ENCODE data around the gene CHST1.

Gene CHST1

DNA sequence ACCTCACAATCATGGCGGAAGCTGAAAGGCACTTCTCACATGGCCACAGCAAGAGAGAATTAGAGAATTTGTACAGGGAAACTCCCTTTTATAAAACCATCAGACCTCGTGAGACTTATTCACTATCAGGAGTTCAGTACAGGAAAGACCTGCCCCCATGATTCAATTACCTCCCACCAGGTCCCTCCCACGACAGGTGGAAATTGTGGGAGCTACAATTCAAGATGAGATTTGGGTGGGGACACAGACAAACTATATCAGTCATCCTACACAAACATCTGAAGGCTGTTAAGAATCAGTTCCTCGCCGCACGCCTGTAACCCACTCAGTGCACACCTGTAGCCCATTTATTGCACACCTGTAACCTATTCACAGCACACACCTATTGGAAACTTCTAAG, 39.8 kb downstream of the CHST1 start:
- DNase-seq (ENCODE audit: low read depth, low spot score), result no peak
- no peak for TF ChIP-seq CTCF (IDR thresholded peaks at IDR 0.05; ENCODE audit: low read depth, low read length)
- in situ Hi-C loops (cut with HindIII; ENCODE audit: low sequenced_read_pairs), result no loop called here
- H3K4me3 ChIP-seq (ENCODE audit: low read depth, low read length), result no peak overlapping the region

GRCh38 chr11:45624095-45624494, 41.3 kb downstream of the CHST1 start:
- no peak overlapping the region for H3K4me3 ChIP-seq (ENCODE audit: low read depth, low read length)
- in situ Hi-C loops (cut with HindIII; ENCODE audit: low sequenced_read_pairs), result no loop called here
- TF ChIP-seq CTCF (IDR thresholded peaks at IDR 0.05; ENCODE audit: low read depth, low read length), result no peak
- DNase-seq (ENCODE audit: low read depth, low spot score), result no peak

GRCh38 chr11:45622861-45623260, 42.6 kb downstream of the CHST1 start:
- in situ Hi-C loops (cut with HindIII; ENCODE audit: low sequenced_read_pairs), result no loop called here
- no peak for TF ChIP-seq CTCF (IDR thresholded peaks at IDR 0.05; ENCODE audit: low read depth, low read length)
- no peak for DNase-seq (ENCODE audit: low read depth, low spot score)

DNA sequence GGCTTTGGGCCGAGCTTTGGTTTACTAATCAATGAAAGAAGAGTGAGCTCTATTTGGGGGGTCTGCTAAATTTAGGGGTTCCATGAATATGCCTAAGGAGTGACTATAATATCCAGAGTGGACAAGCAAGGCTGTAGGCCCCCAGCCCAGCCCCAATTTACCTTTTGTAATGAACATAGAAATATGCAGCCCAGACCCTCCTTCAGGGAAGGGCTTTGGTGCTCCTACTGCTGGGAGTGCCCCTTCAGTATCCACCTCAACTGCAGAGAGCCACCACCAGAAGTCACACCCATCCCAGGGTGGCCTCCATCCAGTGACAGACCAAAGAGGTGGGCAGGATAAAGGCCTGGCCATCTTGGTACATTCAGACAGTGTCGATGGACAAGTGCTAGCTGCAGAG, 43.1 kb downstream of the CHST1 start:
- H3K4me3 ChIP-seq (ENCODE audit: low read depth, low read length), result no peak overlapping the region
- no peak for TF ChIP-seq CTCF (IDR thresholded peaks at IDR 0.05; ENCODE audit: low read depth, low read length)
- no peak for DNase-seq (ENCODE audit: low read depth, low spot score)
- in situ Hi-C loops (cut with HindIII; ENCODE audit: low sequenced_read_pairs), result no loop called here

More at GRCh38 chr11:45622861-45623260, 42.6 kb downstream of the CHST1 start:
- no peak overlapping the region for H3K4me3 ChIP-seq (ENCODE audit: low read depth, low read length)

- no peak for TF ChIP-seq CTCF (IDR thresholded peaks at IDR 0.05; ENCODE audit: low read depth, low read length)
- H3K4me3 ChIP-seq (ENCODE audit: low read depth, low read length), result no peak overlapping the region
- in situ Hi-C loops (cut with HindIII; ENCODE audit: low sequenced_read_pairs), result no loop called here
- no peak for DNase-seq (ENCODE audit: low read depth, low spot score)
Measured at GRCh38 chr11:45621588-45621987, 43.8 kb downstream of the CHST1 start.

DNA sequence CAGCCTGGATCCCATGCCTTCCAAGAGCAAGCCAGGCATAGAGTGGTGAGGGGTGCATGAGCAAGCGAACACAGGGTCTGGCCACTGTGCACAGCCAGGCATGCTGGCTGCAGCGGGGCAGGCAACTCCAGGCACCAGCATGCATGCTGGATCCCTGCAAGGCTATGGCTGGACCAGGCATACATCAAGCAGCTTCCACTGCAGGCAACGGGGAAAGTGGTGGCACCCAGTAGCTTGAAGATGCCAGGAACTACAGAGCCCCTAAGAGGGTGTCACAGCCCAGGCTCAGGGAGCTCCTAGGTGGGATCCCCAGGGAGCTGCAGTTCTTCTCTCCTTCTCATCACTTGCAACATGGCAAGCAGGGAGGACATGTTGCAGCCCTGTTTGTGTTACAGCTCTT, 45.2 kb downstream of the CHST1 start:
- DNase-seq (ENCODE audit: low read depth, low spot score), result no peak
- no peak overlapping the region for H3K4me3 ChIP-seq (ENCODE audit: low read depth, low read length)
- in situ Hi-C loops (cut with HindIII; ENCODE audit: low sequenced_read_pairs), result no loop called here
- no peak for TF ChIP-seq CTCF (IDR thresholded peaks at IDR 0.05; ENCODE audit: low read depth, low read length)

- in situ Hi-C loops (cut with HindIII; ENCODE audit: low sequenced_read_pairs), result no loop called here
- no peak for TF ChIP-seq CTCF (IDR thresholded peaks at IDR 0.05; ENCODE audit: low read depth, low read length)
- H3K4me3 ChIP-seq (ENCODE audit: low read depth, low read length), result no peak overlapping the region
- DNase-seq (ENCODE audit: low read depth, low spot score), result no peak
Measured at GRCh38 chr11:45618897-45619296, 46.5 kb downstream of the CHST1 start.
